OCI-LY7 (cell line): Measurements from ENCODE around the gene CCDC51.

Experiments used
- CTCF ChIP-seq: fragments of 200-600 bp; sonication (generic); conservative IDR thresholded peaks from 2 replicates; pipeline ENCODE4 v1.5.1; 2014; ENCODE audit warnings: mild to moderate bottlenecking, antibody characterized with exemption, low read length, moderate library complexity, mixed read lengths
- EZH2phosphoT487 ChIP-seq: fragments of 200-600 bp; sonication (generic); IDR thresholded peaks from 2 replicates; pipeline ENCODE4 v1.6.1; 2018; ENCODE audit warnings: low read depth, borderline replicate concordance, mild to moderate bottlenecking, mixed run types, antibody characterized with exemption, low read length, moderate library complexity, mixed read lengths

- TF ChIP-seq CTCF, result no peak
- no peak for TF ChIP-seq EZH2phosphoT487
Measured at GRCh38 chr3:48394391-48394790, 45.5 kb downstream of the CCDC51 start.
